Measurements from ENCODE around the gene MARVELD1. TPM values are rescaled to one million over a fixed set of nuclear protein-coding genes. Genes with fewer than 3 reads are reported as not detected.

MARVELD1 gene
- total RNA-seq (35.2 and 38.3 TPM in 2 replicates), polyA plus RNA-seq (41.7 and 55.5 TPM in 2 replicates)

DNA sequence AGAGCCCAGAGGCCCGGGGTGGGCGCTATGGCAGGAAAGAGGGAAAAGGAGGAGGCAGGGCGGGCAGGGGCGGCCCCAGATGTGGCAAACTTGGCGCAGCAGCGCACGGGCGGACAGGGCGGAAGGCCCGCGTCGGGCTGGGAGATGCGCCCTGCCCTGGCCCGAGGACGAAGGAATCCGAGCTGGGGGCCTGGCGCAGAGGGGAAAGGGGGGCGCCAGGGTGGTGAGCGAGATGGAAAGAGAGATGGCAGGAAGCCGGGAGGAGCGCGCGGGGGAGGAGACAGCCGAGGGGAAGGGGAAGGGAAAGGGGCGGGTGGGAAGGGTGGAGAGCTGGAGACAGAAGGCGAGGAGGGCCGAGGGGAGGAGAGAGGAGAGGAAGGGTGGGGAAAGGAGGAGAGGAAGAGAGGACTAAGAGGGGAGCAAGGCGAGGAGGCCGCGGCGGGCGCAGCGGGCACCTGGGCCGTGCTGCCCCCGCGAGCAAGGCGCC lies at the start of gene MARVELD1:
Gene MARVELD1, plus strand, starts transcription at position 392 of the 487 bp plus-strand sequence. CDS start 147 bp downstream, outside the sequence.
- H3K36me3 ChIP-seq: no peaks in the 10 kb centered on the region
- no peaks in the 10 kb centered on the region for H3K27me3 ChIP-seq
- H3K9me3 ChIP-seq (ENCODE audit: low read depth): no peaks in the 10 kb centered on the region
- DNase-seq (ENCODE audit: low read depth in 1 of 2, low spot score in 1 of 2): peak; percentile 55 to 91
- peaks cover 11% of the 10 kb centered on the region for H3K4me1 ChIP-seq (ENCODE audit: low read depth)
- peak within 1 kb of the TSS; percentile 63 for H3K27ac ChIP-seq
- peak within 1 kb of the TSS; percentile 37 for H3K4me3 ChIP-seq
- TF ChIP-seq CTCF (IDR thresholded peaks at IDR 0.05; ENCODE audit: low read depth, low read length): no peak

DNA sequence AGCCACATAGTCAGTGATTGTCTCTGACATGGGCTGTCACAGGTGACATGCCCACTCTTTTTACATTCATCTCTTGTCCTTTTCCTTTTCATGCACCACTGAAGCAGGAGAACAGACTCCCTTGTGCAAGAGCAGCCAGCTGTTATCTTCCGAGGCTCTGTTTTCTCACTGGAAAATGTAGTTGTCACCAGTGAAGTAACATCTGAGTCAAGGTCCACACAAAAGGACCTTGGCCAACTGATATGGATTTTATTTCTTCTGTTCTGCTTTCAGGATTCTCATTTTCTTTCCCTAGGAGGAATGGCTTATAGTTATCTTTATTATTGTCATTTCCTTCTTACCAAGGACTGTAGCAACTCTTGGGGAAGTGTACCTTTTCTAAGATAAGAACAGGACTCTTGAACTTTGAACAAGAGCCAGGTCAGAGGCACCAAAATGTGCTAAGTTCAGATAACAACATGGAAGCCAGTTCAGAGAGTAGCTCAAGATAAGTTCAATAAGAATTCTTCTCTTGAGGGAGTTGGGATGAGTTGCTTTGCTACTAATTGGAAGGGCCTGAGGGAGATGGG lies 49.2 kb upstream of the MARVELD1 start:
- TF ChIP-seq CTCF (IDR thresholded peaks at IDR 0.05; ENCODE audit: low read depth, low read length): no peak
- peak in 1 of 2 donors; percentile 31 for DNase-seq (ENCODE audit: low read depth in 1 of 2, low spot score in 1 of 2)
- Histone ChIP-seq H3K36me3 (peaks cover 38% of the 10 kb centered on the region), H3K27me3 (no peaks in the 10 kb centered on the region), H3K4me1 (ENCODE audit: low read depth) (peaks cover 8% of the 10 kb centered on the region), H3K4me3 (no peak overlapping the region), H3K27ac (peak overlapping the region; percentile 80), H3K9me3 (ENCODE audit: low read depth) (no peaks in the 10 kb centered on the region)

DNA sequence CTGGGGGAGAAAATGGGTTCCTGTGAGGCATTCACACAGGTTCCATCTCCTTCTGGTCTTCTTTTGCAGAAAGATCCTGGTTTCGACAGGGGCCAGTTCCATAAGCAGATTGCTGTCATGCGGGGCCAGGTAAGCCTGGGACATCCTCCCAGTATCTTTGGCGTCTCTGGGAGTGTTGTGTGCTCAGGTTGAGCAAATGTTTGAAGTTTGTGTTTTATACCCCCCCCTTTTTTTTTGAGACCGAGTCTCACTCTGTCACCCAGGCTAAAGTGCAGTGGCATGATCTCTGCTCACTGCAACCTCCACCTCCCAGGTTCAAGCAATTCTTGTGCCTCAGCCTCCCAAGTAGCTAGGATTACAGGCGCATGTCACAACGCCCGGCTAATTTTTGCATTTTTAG lies 46.5 kb upstream of the MARVELD1 start:
- Histone ChIP-seq H3K27me3 (no peaks in the 10 kb centered on the region), H3K27ac (no peak overlapping the region), H3K4me3 (no peak overlapping the region), H3K4me1 (ENCODE audit: low read depth) (peaks cover 8% of the 10 kb centered on the region), H3K36me3 (peaks cover 38% of the 10 kb centered on the region), H3K9me3 (ENCODE audit: low read depth) (no peaks in the 10 kb centered on the region)
- no peak for DNase-seq (ENCODE audit: low read depth in 1 of 2, low spot score in 1 of 2)
- TF ChIP-seq CTCF (IDR thresholded peaks at IDR 0.05; ENCODE audit: low read depth, low read length): no peak

DNA sequence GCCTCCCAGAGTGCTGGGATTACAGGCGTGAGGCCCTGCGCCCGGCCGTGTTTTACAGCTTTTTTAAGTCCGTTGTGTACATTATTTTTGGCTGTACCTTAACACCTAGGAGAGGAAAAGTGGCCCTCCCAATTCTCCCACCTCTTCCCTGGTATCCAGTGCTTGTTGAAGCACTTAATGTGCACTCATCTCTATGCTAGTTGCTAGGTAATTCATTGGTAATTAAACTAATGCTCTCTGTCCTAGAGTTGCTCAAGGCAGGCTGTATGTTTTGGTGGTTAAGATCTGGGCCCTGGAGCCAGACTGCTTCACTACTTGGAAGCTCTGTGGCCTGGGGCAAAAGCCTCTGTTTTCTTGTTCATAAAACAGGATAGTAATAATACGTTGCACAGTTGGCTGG lies 46.1 kb upstream of the MARVELD1 start:
- Histone ChIP-seq H3K36me3 (peaks cover 35% of the 10 kb centered on the region), H3K4me1 (ENCODE audit: low read depth) (peaks cover 8% of the 10 kb centered on the region), H3K9me3 (ENCODE audit: low read depth) (no peaks in the 10 kb centered on the region), H3K4me3 (no peak overlapping the region), H3K27ac (no peak overlapping the region), H3K27me3 (no peaks in the 10 kb centered on the region)
- no peak for TF ChIP-seq CTCF (IDR thresholded peaks at IDR 0.05; ENCODE audit: low read depth, low read length)
- DNase-seq (ENCODE audit: low read depth in 1 of 2, low spot score in 1 of 2): no peak

DNA sequence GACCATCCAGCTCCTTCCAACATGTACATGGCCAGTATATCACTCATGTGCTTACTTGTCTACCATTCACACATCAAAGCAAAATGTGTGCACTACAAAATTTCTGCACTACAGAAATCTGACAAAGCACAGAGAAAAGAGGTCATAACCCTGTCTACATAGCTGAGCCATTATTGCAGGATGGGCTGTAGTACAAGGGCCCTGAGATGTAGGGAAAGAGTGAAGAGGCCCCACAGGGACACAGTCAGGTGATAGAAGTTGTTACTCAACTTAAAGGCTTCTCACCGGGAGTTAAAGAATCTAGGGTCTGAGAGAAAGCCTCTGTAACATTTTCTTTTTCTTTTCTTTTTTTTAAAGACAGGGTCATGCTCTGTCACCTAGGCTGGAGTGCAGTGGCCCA lies 44.0 kb upstream of the MARVELD1 start:
- H3K4me1 ChIP-seq (ENCODE audit: low read depth): peaks cover 3% of the 10 kb centered on the region
- peaks cover 37% of the 10 kb centered on the region for H3K36me3 ChIP-seq
- H3K27me3 ChIP-seq: no peaks in the 10 kb centered on the region

More for the DNA sequence above, 44.0 kb upstream of the MARVELD1 start:
- no peak for DNase-seq (ENCODE audit: low read depth in 1 of 2, low spot score in 1 of 2)
- TF ChIP-seq CTCF (IDR thresholded peaks at IDR 0.05; ENCODE audit: low read depth, low read length): no peak
- H3K9me3 ChIP-seq (ENCODE audit: low read depth): no peaks in the 10 kb centered on the region
- H3K4me3 ChIP-seq: no peak overlapping the region
- no peak overlapping the region for H3K27ac ChIP-seq

All from cardiac muscle cell (in vitro differentiated cells and primary cell).